Naive thymus-derived CD4-positive, alpha-beta T cell (primary cell): ENCODE results near the gene NOTCH3. TPM values are rescaled to one million over a fixed set of nuclear protein-coding genes. Genes with fewer than 3 reads are reported as not detected.
A peak's percentile ranks its signal among the peaks of the same experiment; 100 is the strongest.

ENCODE experiments used
- ATAC-seq: fragments of 150-1000 bp; cut with Tn5 transposase; 2 replicates; pipeline ENCODE4 v1.10.0; 2021; ENCODE audit warnings: mild to moderate bottlenecking, moderate library complexity
- CTCF ChIA-PET: fragments of 350-600 bp; sonication (Branson Sonifier 250); formaldehyde crosslinking; loops from one replicate; lab custom pipeline; 2021; ENCODE audit warnings: antibody characterized with exemption; lab: Charles Lee
- POLR2A ChIA-PET: fragments of 350-600 bp; sonication (Branson Sonifier 250); formaldehyde crosslinking; loops from one replicate; lab custom pipeline; 2021; ENCODE audit warnings: antibody characterized with exemption, inconsistent platforms; lab: Charles Lee
- DNase-seq, 9 donors: peaks; one replicate each; pipeline versions ENCODE4 v3.0.0 to v3.0.0-alpha.2; 2020 to 2022; ENCODE audit warnings: mixed read lengths in 1 of 9
- H3K27ac ChIP-seq: one replicate; pipeline ENCODE4 v1.7.0; 2013; ENCODE audit warnings: mild to moderate bottlenecking, low read depth, low read length, moderate library complexity
- H3K27me3 ChIP-seq, 2 donors: one replicate each; pipeline ENCODE4 v1.7.0; 2013; ENCODE audit warnings: low read length in 2 of 2, mild to moderate bottlenecking in 2 of 2, moderate library complexity in 2 of 2; ENCODE audit not compliant: control insufficient read depth in 2 of 2, insufficient read depth in 2 of 2
- H3K36me3 ChIP-seq, 3 experiments: 1 replicate in 2 of 3; 2 replicates in 1 of 3; pipeline ENCODE4 v1.7.0; 2013; ENCODE audit warnings: low read length in 3 of 3, mild to moderate bottlenecking in 3 of 3, moderate library complexity in 1 of 3; ENCODE audit not compliant: insufficient read depth in 3 of 3, control insufficient read depth in 2 of 3
- H3K4me1 ChIP-seq, 2 donors: one replicate each; pipeline ENCODE4 v1.7.0; 2013; ENCODE audit warnings: low read length in 2 of 2, mild to moderate bottlenecking in 2 of 2, moderate library complexity in 1 of 2; ENCODE audit not compliant: control insufficient read depth in 2 of 2, insufficient read depth in 2 of 2
- H3K4me3 ChIP-seq: 2 replicates; pipeline ENCODE4 v1.7.0; 2013; ENCODE audit warnings: mild to moderate bottlenecking, low read length
- H3K9me3 ChIP-seq, 3 experiments: 1 replicate in 2 of 3; 2 replicates in 1 of 3; pipeline ENCODE4 v1.7.0; 2013; ENCODE audit warnings: low read length in 3 of 3; ENCODE audit not compliant: control insufficient read depth in 2 of 3
- H3K27ac Mint-ChIP-seq, 9 donors: one replicate each; pipeline ENCODE4 v1.8.0; 2020 to 2022; ENCODE audit warnings: mixed read lengths in 9 of 9, mild to moderate bottlenecking in 8 of 9, moderate library complexity in 5 of 9, inconsistent platforms in 2 of 9
- H3K27me3 Mint-ChIP-seq, 5 donors: one replicate each; pipeline ENCODE4 v1.8.0; 2021 to 2022; ENCODE audit warnings: mixed read lengths in 5 of 5, mild to moderate bottlenecking in 1 of 5
- H3K36me3 Mint-ChIP-seq, 5 donors: one replicate each; pipeline ENCODE4 v1.8.0; 2020 to 2022; ENCODE audit warnings: mixed read lengths in 5 of 5, mild to moderate bottlenecking in 3 of 5, inconsistent platforms in 1 of 5
- H3K4me1 Mint-ChIP-seq, 7 donors: one replicate each; pipeline ENCODE4 v1.8.0; 2020 to 2022; ENCODE audit warnings: mixed read lengths in 7 of 7, mild to moderate bottlenecking in 3 of 7, inconsistent platforms in 1 of 7
- H3K4me3 Mint-ChIP-seq, 10 donors: one replicate each; pipeline ENCODE4 v1.8.0; 2020 to 2022; ENCODE audit warnings: mild to moderate bottlenecking in 10 of 10, mixed read lengths in 10 of 10, moderate library complexity in 6 of 10, inconsistent platforms in 2 of 10
- H3K9me3 Mint-ChIP-seq, 11 donors: one replicate each; pipeline ENCODE4 v1.8.0; 2020 to 2022; ENCODE audit warnings: mixed read lengths in 11 of 11, mild to moderate bottlenecking in 4 of 11, inconsistent platforms in 1 of 11, moderate library complexity in 1 of 11
- intact Hi-C, 2 donors: fragments of 100-400 bp; cut with micrococcal nuclease; formaldehyde crosslinking; loops; one replicate each; pipeline ENCODE4 v1.15.1; 2023
- microRNA-seq: library from miRNA; unstranded; fragments of <30 nt; microRNA quantifications from one replicate; pipeline ENCODE4 v1.2.0, GENCODE V29; 2022; ENCODE audit warnings: borderline microRNAs expressed
- polyA plus RNA-seq, 2 donors: library from polyadenylated mRNA; unstranded; fragments of 300-500 nt; fragmentation: Illumina TruSeq; gene quantifications; one replicate each; pipeline ENCODE4 v1.2.3, GENCODE V29; 2021
- total RNA-seq, 6 experiments: library from RNA in 5 of 6; stranded (reverse) in 5 of 6; gene quantifications; 1 replicate in 5 of 6; 2 replicates in 1 of 6; pipeline ENCODE4 v1.2.3 and lab custom pipeline; 2021 to 2026

The NOTCH3 gene
- total and polyA plus RNA-seq, 7 experiments from 2014 or later, result 0.19 to 0.80 (median 0.30) TPM; not detected in 3

DNA sequence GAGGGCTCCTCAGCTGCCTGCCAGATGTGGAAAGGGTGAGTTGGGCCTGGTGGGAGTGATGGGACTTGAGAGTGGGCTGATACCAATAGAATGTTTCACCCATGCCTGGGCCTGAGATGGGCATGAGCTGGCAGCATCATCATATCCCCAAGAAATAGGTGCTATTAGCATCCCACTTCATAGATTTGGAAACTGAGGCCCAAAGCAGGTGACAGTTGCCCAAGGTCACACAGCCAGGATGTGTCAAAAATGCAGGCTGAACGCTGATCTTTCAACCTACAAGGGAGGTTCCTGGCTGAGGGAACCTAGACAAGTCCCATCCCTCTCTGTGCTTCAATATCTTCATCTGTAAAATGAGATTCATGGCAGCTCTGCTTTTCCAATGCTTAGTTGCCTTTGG, 89.0 kb downstream of the NOTCH3 start:
- peaks cover 0 to 13% (median 10%) of the 10 kb centered on the region in 5 donors for H3K27me3 Mint-ChIP-seq
- ChIA-PET POLR2A (no interaction called here), CTCF (interaction anchor here (1.7 kb wide), 1 partner anchor 11 kb away, joined by 6 read pairs; no protein-coding TSS in a partner anchor)
- Histone ChIP-seq H3K4me1 (peaks cover 0 to 6% of the 10 kb centered on the region in 2 donors), H3K27me3 (no peaks in the 10 kb centered on the region), H3K36me3 (peaks cover 0 to 28% (median 4%) of the 10 kb centered on the region in 3 experiments), H3K27ac (no peak overlapping the region), H3K9me3 (no peaks in the 10 kb centered on the region), H3K4me3 (no peak overlapping the region)
- H3K4me3 Mint-ChIP-seq, result no peak overlapping the region
- ATAC-seq (no peak), DNase-seq (no peak)
- H3K4me1 Mint-ChIP-seq, result peaks cover 4 to 13% (median 11%) of the 10 kb centered on the region in 7 donors
- H3K36me3 Mint-ChIP-seq, result peaks cover 0 to 10% (median 0%) of the 10 kb centered on the region in 5 donors
- peaks cover 0 to 2% (median 0%) of the 10 kb centered on the region in 11 donors for H3K9me3 Mint-ChIP-seq
- intact Hi-C loops, result no loop called here
- H3K27ac Mint-ChIP-seq, result peak overlapping the region in 4 of 9 donors; percentile 3 to 77 (median 46)

DNA sequence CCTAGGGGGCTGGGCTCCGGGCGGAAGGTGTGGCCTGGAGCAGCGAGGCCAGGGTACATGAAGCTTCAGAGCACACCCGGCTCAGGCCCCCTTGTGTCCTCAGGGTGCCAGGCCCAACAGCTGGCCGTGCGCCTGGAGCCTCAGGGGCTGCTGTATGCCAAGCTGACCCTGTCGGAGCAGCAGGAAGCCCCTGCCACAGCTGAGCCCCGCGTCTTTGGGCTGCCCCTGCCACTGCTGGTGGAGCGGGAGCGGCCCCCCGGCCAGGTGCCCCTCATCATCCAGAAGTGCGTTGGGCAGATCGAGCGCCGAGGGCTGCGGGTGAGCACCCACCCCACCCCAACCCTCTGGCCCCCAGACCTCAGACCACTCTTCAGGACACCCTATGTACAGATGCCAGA, 90.4 kb downstream of the NOTCH3 start:
- Histone ChIP-seq H3K4me3 (no peak overlapping the region), H3K9me3 (no peaks in the 10 kb centered on the region), H3K36me3 (peaks cover 0 to 15% (median 4%) of the 10 kb centered on the region in 3 experiments), H3K4me1 (peaks cover 0 to 6% of the 10 kb centered on the region in 2 donors), H3K27ac (no peak overlapping the region), H3K27me3 (no peaks in the 10 kb centered on the region)
- H3K36me3 Mint-ChIP-seq, result peaks cover 0 to 7% (median 0%) of the 10 kb centered on the region in 5 donors
- H3K4me1 Mint-ChIP-seq, result peaks cover 6 to 21% (median 17%) of the 10 kb centered on the region in 7 donors
- intact Hi-C loops, result no loop called here
- no peak for ATAC-seq
- no peak overlapping the region for H3K4me3 Mint-ChIP-seq
- POLR2A ChIA-PET, result no interaction called here
- peaks cover 0 to 6% (median 0%) of the 10 kb centered on the region in 11 donors for H3K9me3 Mint-ChIP-seq
- H3K27ac Mint-ChIP-seq, result no peak overlapping the region
- H3K27me3 Mint-ChIP-seq, result peaks cover 0 to 22% (median 15%) of the 10 kb centered on the region in 5 donors
- DNase-seq, result no peak
- CTCF ChIA-PET, result no interaction called here

DNA sequence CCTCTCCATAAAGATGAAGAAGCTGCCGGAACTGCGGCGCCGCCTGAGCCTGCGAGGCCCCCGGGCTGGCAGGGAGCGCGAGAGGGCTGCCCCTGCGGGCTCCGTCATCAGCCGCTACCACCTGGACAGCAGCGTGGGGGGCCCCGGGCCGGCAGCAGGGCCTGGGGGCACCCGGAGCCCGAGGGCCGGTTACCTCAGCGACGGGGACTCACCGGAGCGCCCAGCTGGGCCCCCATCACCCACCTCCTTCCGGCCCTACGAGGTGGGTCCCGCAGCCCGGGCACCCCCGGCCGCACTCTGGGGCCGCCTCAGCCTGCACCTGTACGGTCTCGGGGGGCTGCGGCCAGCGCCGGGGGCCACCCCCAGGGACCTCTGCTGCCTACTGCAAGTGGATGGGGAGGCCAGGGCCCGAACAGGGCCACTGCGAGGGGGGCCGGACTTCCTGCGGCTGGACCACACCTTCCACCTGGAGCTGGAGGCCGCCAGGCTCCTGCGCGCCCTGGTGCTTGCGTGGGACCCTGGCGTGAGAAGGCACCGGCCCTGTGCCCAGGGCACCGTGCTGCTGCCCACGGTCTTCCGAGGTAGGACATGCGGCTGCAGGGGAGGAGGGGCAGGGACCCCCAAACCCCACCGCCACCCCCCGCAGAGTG, 90.9 kb downstream of the NOTCH3 start:
- peaks cover 0 to 22% (median 15%) of the 10 kb centered on the region in 5 donors for H3K27me3 Mint-ChIP-seq
- intact Hi-C loops, result no loop called here
- Histone ChIP-seq H3K27me3 (no peaks in the 10 kb centered on the region), H3K27ac (no peak overlapping the region), H3K9me3 (peaks cover 0 to 4% (median 0%) of the 10 kb centered on the region in 3 experiments), H3K4me1 (peaks cover 0 to 6% of the 10 kb centered on the region in 2 donors), H3K36me3 (peaks cover 0 to 9% (median 1%) of the 10 kb centered on the region in 3 experiments), H3K4me3 (no peak overlapping the region)
- ChIA-PET POLR2A (no interaction called here), CTCF (no interaction called here)
- H3K36me3 Mint-ChIP-seq, result peaks cover 0 to 4% (median 0%) of the 10 kb centered on the region in 5 donors
- H3K9me3 Mint-ChIP-seq, result peaks cover 0 to 10% (median 4%) of the 10 kb centered on the region in 11 donors
- H3K27ac Mint-ChIP-seq, result no peak overlapping the region
- ATAC-seq (no peak), DNase-seq (no peak)
- no peak overlapping the region for H3K4me3 Mint-ChIP-seq
- H3K4me1 Mint-ChIP-seq, result peaks cover 6 to 21% (median 17%) of the 10 kb centered on the region in 7 donors

Small RNA genes within 50 kb of the gene (microRNA-seq; reads per million reads assigned to microRNA genes)
- gene MIR6795, result not detected

Other genes starting within 250 kb of the NOTCH3 start
- not detected for gene SLC1A6, start 221.1 kb downstream of the NOTCH3 start, total RNA-seq
- gene SLC1A6, start 221.1 kb downstream of the NOTCH3 start, polyA plus RNA-seq, result not detected
- not detected for gene CASP14, start 151.5 kb downstream of the NOTCH3 start, total RNA-seq
- not detected for gene CASP14, start 151.5 kb downstream of the NOTCH3 start, polyA plus RNA-seq
- gene OR1I1, start 118.8 kb downstream of the NOTCH3 start, total RNA-seq, result not detected
- gene OR1I1, start 118.8 kb downstream of the NOTCH3 start, polyA plus RNA-seq, result not detected
- gene SYDE1, start 93.6 kb downstream of the NOTCH3 start, total RNA-seq, result 1 to 10 TPM in 2 of 5 experiments, under 1 TPM in 2, not detected in 1; 0.41 to 2.1 (median 1.2) TPM
- gene SYDE1, start 93.6 kb downstream of the NOTCH3 start, polyA plus RNA-seq, result under 1 TPM; 0.12 to 0.15 TPM
- gene EPHX3, start 31.5 kb upstream of the NOTCH3 start, total RNA-seq, result under 1 TPM in 2 of 5 experiments, not detected in 3; 0.32 to 0.42 TPM
- gene EPHX3, start 31.5 kb upstream of the NOTCH3 start, polyA plus RNA-seq, result not detected
- gene BRD4, start 131.5 kb upstream of the NOTCH3 start, total RNA-seq, result 100 to 1,000 TPM; 104 to 168 (median 128) TPM
- gene BRD4, start 131.5 kb upstream of the NOTCH3 start, polyA plus RNA-seq, result 10 to 100 TPM; 10.5 to 19.8 TPM
- gene AKAP8, start 178.8 kb upstream of the NOTCH3 start, total RNA-seq, result 10 to 100 TPM; 60.0 to 81.2 (median 80.2) TPM
- gene AKAP8, start 178.8 kb upstream of the NOTCH3 start, polyA plus RNA-seq, result 10 to 100 TPM; 11.9 to 21.1 TPM
- 100 to 1,000 TPM in 4 of 5 experiments, 10 to 100 TPM in 1; 81.2 to 208 (median 146) TPM for gene AKAP8L, start 218.0 kb upstream of the NOTCH3 start, total RNA-seq
- 10 to 100 TPM; 39.9 to 92.9 TPM for gene AKAP8L, start 218.0 kb upstream of the NOTCH3 start, polyA plus RNA-seq
- gene WIZ, start 249.0 kb upstream of the NOTCH3 start, total RNA-seq, result 10 to 100 TPM; 20.1 to 34.9 (median 24.8) TPM
- gene WIZ, start 249.0 kb upstream of the NOTCH3 start, polyA plus RNA-seq, result 1 to 10 TPM in 1 of 2 donors, under 1 TPM in 1; 0.91 to 1.6 TPM